ENCODE data around the gene MOV10L1. TPM values are rescaled to one million over a fixed set of nuclear protein-coding genes. Genes with fewer than 3 reads are reported as not detected.
A peak's percentile ranks its signal among the peaks of the same experiment; 100 is the strongest.

The MOV10L1 gene
- total RNA-seq, 1 donor = 0.36 TPM

DNA sequence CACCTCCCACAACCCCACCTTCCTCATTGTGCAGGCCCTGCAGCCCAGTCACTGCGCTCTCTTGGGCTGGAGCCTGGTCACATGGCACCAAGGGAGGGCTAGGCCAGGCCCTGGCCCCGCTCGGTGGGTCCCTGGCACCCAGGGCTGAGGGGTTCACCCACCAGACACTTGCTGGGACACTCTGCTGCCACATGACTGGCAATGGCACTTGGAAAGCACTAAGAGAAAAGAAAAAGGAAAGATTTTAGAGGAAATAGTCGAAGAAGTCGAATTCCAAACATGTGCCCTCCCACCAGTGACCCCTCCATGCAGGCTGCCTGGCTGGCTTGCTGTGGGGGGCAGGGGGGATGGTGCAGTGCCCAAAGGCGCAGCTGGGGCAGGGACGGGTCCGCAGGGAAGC is 19.4 kb upstream of the MOV10L1 start:
- Histone ChIP-seq H3K27me3 (ENCODE audit: insufficient read depth, low read length) (no peaks in the 10 kb centered on the region), H3K36me3 (ENCODE audit: insufficient read depth, low read length) (no peaks in the 10 kb centered on the region), H2AFZ (ENCODE audit: low read length) (no peak overlapping the region), H3K27ac (ENCODE audit: low read depth, low read length) (no peak overlapping the region), H3K4me2 (ENCODE audit: insufficient read depth, low read length) (no peak overlapping the region), H3K4me1 (ENCODE audit: insufficient read depth, low read length) (no peaks in the 10 kb centered on the region), H3K9me3 (ENCODE audit: low read depth, low read length) (no peaks in the 10 kb centered on the region), H3K79me2 (ENCODE audit: insufficient read depth, low read length) (no peaks in the 10 kb centered on the region), H3K4me3 (ENCODE audit: insufficient read depth, low read length) (no peak overlapping the region), H4K20me1 (ENCODE audit: insufficient read depth, low read length) (no peaks in the 10 kb centered on the region)
- no peak for DNase-seq (ENCODE audit: insufficient read length, low spot score, missing footprints)
- TF ChIP-seq, protein P1, sequence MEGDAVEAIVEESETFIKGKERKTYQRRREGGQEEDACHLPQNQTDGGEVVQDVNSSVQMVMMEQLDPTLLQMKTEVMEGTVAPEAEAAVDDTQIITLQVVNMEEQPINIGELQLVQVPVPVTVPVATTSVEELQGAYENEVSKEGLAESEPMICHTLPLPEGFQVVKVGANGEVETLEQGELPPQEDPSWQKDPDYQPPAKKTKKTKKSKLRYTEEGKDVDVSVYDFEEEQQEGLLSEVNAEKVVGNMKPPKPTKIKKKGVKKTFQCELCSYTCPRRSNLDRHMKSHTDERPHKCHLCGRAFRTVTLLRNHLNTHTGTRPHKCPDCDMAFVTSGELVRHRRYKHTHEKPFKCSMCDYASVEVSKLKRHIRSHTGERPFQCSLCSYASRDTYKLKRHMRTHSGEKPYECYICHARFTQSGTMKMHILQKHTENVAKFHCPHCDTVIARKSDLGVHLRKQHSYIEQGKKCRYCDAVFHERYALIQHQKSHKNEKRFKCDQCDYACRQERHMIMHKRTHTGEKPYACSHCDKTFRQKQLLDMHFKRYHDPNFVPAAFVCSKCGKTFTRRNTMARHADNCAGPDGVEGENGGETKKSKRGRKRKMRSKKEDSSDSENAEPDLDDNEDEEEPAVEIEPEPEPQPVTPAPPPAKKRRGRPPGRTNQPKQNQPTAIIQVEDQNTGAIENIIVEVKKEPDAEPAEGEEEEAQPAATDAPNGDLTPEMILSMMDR (IDR thresholded peaks at IDR 0.05; ENCODE audit: extremely low read depth, low read depth, low read length) = no peak

DNA sequence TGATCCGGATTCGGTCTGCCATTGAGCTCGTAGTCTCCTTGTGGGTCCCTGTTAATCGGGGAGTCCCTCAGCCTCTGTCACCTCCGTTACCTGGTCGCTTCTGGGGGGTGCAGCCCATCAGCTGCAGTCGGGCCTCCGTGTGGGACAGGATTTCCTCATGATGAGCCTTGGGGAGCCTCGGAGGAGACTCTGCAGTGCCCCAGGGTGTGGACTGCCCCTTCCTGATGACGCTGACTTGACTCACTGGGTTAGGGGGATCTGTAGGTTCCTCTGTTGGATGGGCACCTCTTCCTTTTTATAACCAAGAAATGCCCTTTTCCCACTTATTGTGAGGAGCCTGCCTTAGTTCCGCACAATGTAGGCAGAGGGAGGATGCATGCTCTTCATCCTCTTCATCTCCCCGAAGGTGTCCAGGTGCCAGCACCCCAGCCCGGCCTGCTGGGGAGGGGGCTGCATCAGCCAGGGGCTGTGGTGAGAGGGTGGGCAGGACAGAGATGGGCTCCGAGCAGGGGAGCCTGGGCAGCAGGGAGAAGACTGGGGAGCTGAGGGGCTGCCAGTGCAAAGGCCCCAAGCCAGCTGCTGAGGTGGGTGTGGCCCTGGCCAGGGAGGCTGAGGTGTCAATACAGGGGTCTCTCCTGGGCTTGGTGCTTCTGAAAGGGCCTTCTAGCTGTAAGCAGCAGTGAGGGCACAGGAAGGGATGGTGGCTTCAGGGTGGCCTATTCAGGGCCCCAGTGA is 18.2 kb upstream of the MOV10L1 start:
- H3K27me3 ChIP-seq (ENCODE audit: insufficient read depth, low read length) = no peaks in the 10 kb centered on the region
- H2AFZ ChIP-seq (ENCODE audit: low read length) = no peak overlapping the region
- peak; percentile 75 for DNase-seq (ENCODE audit: insufficient read length, low spot score, missing footprints)
- no peaks in the 10 kb centered on the region for H3K4me1 ChIP-seq (ENCODE audit: insufficient read depth, low read length)
- H3K27ac ChIP-seq (ENCODE audit: low read depth, low read length) = no peak overlapping the region
- H3K36me3 ChIP-seq (ENCODE audit: insufficient read depth, low read length) = no peaks in the 10 kb centered on the region
- TF ChIP-seq, protein P1 (IDR thresholded peaks at IDR 0.05; ENCODE audit: extremely low read depth, low read depth, low read length) = no peak
- no peaks in the 10 kb centered on the region for H3K79me2 ChIP-seq (ENCODE audit: insufficient read depth, low read length)
- H3K4me2 ChIP-seq (ENCODE audit: insufficient read depth, low read length) = no peak overlapping the region
- H3K4me3 ChIP-seq (ENCODE audit: insufficient read depth, low read length) = no peak overlapping the region
- H3K9me3 ChIP-seq (ENCODE audit: low read depth, low read length) = no peaks in the 10 kb centered on the region
- H4K20me1 ChIP-seq (ENCODE audit: insufficient read depth, low read length) = no peaks in the 10 kb centered on the region

DNA sequence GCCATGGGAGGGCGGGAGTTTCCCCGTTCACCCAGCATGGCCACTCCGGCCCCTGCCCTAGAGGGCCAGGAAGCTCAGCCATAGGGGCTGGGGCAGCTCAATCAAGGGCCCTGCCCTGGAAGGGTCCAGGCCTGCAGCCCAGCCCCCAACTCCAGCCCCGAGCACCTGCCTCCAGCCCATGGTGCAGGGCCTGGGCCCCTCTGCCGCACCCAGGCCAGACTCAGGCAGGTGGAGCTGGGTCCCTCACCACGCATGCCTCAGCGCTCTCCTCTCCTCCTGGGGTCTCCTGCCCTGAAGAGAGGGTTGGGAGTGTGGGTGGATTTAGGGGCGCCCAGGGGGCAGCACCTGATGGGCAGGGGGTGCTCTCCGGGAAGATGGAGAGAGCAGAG is 17.6 kb upstream of the MOV10L1 start:
- H3K4me3 ChIP-seq (ENCODE audit: insufficient read depth, low read length) = no peak overlapping the region
- no peak overlapping the region for H3K27ac ChIP-seq (ENCODE audit: low read depth, low read length)
- DNase-seq (ENCODE audit: insufficient read length, low spot score, missing footprints) = peak; percentile 47
- H3K4me1 ChIP-seq (ENCODE audit: insufficient read depth, low read length) = no peaks in the 10 kb centered on the region
- no peaks in the 10 kb centered on the region for H3K9me3 ChIP-seq (ENCODE audit: low read depth, low read length)
- H3K27me3 ChIP-seq (ENCODE audit: insufficient read depth, low read length) = no peaks in the 10 kb centered on the region
- H3K4me2 ChIP-seq (ENCODE audit: insufficient read depth, low read length) = no peak overlapping the region
- no peak overlapping the region for H2AFZ ChIP-seq (ENCODE audit: low read length)
- H4K20me1 ChIP-seq (ENCODE audit: insufficient read depth, low read length) = no peaks in the 10 kb centered on the region
- TF ChIP-seq, protein P1 (IDR thresholded peaks at IDR 0.05; ENCODE audit: extremely low read depth, low read depth, low read length) = no peak
- H3K79me2 ChIP-seq (ENCODE audit: insufficient read depth, low read length) = no peaks in the 10 kb centered on the region
- H3K36me3 ChIP-seq (ENCODE audit: insufficient read depth, low read length) = no peaks in the 10 kb centered on the region

DNA sequence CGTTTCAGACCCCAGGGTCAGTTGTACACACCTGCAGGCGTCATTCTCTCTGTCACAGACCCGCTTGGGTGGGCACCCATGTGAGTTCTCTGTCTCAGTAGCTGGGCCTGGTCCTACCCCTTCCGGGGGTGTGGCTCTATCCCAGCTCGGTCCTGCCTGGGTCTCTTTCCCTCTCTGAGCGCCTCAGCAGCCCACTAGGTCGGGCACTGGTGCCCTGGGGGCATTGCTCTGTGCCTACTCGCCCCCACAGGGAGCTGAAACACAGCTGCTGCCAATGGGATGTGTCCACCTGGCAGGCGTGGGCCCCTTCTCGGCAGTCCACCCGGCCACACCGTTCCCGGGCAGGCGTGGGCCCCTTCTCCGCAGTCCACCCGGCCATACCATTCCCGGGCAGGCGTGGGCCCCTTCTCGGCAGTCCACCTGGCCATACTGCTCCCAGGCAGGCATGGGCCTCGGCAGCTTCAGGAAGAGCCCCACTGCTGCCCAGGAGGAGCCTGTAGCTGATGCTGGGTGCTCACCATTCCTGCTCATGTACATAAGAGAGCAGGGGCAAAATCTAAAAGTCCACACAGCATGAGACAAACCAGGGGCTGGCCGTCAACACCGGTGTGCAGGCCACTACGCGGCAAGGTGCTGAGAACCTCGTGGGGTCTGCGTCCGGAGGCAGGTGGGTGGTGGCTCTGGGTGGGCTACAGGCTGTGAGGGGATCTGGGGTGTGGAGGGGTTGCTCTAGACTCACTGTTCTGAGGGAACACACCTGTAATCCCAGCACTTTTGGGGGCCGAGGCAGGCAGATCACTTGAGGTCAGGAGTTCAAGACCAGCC is 16.9 kb upstream of the MOV10L1 start:
- Histone ChIP-seq H3K9me3 (ENCODE audit: low read depth, low read length) (no peaks in the 10 kb centered on the region), H3K27ac (ENCODE audit: low read depth, low read length) (no peak overlapping the region), H3K27me3 (ENCODE audit: insufficient read depth, low read length) (no peaks in the 10 kb centered on the region), H3K4me3 (ENCODE audit: insufficient read depth, low read length) (no peak overlapping the region), H4K20me1 (ENCODE audit: insufficient read depth, low read length) (no peaks in the 10 kb centered on the region), H3K79me2 (ENCODE audit: insufficient read depth, low read length) (no peaks in the 10 kb centered on the region), H2AFZ (ENCODE audit: low read length) (no peak overlapping the region), H3K4me2 (ENCODE audit: insufficient read depth, low read length) (no peak overlapping the region), H3K4me1 (ENCODE audit: insufficient read depth, low read length) (no peaks in the 10 kb centered on the region), H3K36me3 (ENCODE audit: insufficient read depth, low read length) (no peaks in the 10 kb centered on the region)
- TF ChIP-seq, protein P1 (IDR thresholded peaks at IDR 0.05; ENCODE audit: extremely low read depth, low read depth, low read length) = no peak
- DNase-seq (ENCODE audit: insufficient read length, low spot score, missing footprints) = peak; percentile 51
